Esophagus muscularis mucosa (tissue), 4 donors: ENCODE data around the gene FETUB.

ENCODE experiments used
- CTCF ChIP-seq, 3 experiments: fragments of 200-600 bp in 2 of 3; fragments of 450-650 bp in 1 of 3; sonication (generic) in 2 of 3; IDR thresholded peaks; one replicate each; pipeline ENCODE4 v1.5.1; 2017 to 2019; ENCODE audit warnings: antibody characterized with exemption in 3 of 3, mild to moderate bottlenecking in 2 of 3, moderate library complexity in 1 of 3
- EP300 ChIP-seq: sonication (generic); formaldehyde crosslinking; IDR thresholded peaks from one replicate; pipeline ENCODE4 v1.6.1; 2017; ENCODE audit warnings: antibody characterized with exemption
- POLR2A ChIP-seq: fragments of 450-650 bp; IDR thresholded peaks from one replicate; pipeline ENCODE4 v1.6.1; 2017; ENCODE audit warnings: antibody characterized with exemption, moderate library complexity, mild to moderate bottlenecking, low read depth

GRCh38 chr3:186605561-186606545 is 34.3 kb upstream of the FETUB start:
- TF ChIP-seq CTCF (IDR thresholded peaks at IDR 0.05) (no peak), POLR2A (no peak), EP300 (no peak)
